ENCODE results near the gene CSMD2.
A peak's percentile ranks its signal among the peaks of the same experiment; 100 is the strongest.

Gene CSMD2

DNA sequence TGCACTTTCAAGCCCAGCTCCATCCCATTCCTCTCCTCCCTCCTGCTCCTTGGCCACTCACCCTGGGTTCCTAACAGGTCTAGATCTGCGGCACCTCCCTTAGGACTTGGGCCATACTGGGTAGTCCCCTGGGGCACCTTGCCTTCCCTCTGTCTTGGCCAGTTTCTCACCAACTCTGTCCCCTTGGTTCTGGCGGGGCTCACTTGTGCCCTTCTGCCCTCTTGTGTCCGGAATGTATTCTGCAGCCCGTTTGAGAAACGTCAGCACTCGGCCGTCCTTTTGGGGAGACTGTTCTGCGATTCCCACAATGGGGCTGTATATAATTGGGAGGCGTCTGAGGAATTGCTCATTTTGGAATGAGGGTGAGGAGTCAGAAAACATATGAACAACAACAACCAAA, 530.2 kb downstream of the CSMD2 start:
- TF ChIP-seq SIN3A (IDR thresholded peaks at IDR 0.05; ENCODE audit: borderline replicate concordance, insufficient read depth, low read length) (no peak), TAF1 (IDR thresholded peaks at IDR 0.05; ENCODE audit: borderline replicate concordance, insufficient read depth, low read length) (no peak), FOXP2 (optimal IDR thresholded peaks at IDR 0.05; ENCODE audit: borderline replicate concordance, extremely low read depth, extremely low read length, insufficient read depth) (no peak), POLR2AphosphoS5 (IDR thresholded peaks at IDR 0.05; ENCODE audit: low read depth, low read length) (no peak)
- TF ChIP-seq, protein P1, sequence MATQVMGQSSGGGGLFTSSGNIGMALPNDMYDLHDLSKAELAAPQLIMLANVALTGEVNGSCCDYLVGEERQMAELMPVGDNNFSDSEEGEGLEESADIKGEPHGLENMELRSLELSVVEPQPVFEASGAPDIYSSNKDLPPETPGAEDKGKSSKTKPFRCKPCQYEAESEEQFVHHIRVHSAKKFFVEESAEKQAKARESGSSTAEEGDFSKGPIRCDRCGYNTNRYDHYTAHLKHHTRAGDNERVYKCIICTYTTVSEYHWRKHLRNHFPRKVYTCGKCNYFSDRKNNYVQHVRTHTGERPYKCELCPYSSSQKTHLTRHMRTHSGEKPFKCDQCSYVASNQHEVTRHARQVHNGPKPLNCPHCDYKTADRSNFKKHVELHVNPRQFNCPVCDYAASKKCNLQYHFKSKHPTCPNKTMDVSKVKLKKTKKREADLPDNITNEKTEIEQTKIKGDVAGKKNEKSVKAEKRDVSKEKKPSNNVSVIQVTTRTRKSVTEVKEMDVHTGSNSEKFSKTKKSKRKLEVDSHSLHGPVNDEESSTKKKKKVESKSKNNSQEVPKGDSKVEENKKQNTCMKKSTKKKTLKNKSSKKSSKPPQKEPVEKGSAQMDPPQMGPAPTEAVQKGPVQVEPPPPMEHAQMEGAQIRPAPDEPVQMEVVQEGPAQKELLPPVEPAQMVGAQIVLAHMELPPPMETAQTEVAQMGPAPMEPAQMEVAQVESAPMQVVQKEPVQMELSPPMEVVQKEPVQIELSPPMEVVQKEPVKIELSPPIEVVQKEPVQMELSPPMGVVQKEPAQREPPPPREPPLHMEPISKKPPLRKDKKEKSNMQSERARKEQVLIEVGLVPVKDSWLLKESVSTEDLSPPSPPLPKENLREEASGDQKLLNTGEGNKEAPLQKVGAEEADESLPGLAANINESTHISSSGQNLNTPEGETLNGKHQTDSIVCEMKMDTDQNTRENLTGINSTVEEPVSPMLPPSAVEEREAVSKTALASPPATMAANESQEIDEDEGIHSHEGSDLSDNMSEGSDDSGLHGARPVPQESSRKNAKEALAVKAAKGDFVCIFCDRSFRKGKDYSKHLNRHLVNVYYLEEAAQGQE (IDR thresholded peaks at IDR 0.05; ENCODE audit: insufficient read depth in 1 of 2, low read depth in 2 of 2, low read length in 2 of 2): no peak

DNA sequence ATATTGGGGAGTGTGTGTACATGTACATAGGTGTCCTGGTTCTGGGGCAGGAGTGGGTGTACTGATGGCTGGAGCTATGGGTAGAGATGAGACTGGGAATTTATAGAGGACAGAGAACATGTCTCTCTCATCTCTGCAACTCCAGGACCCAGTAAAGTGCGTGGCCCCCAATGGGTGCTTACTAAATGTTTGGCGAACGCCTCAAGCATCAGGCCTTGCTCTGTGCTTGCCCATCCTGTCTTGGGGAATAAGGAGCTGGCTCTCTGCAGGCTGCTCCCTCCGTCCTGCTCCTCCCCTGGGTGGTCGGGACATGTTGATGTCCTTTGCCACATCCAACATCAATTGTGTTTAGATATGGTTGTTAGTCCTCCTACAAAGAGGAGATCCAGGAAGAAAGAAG, 530.9 kb downstream of the CSMD2 start:
- TF ChIP-seq FOXP2 (optimal IDR thresholded peaks at IDR 0.05; ENCODE audit: borderline replicate concordance, extremely low read depth, extremely low read length, insufficient read depth) (no peak), TAF1 (IDR thresholded peaks at IDR 0.05; ENCODE audit: borderline replicate concordance, insufficient read depth, low read length) (no peak), POLR2AphosphoS5 (IDR thresholded peaks at IDR 0.05; ENCODE audit: low read depth, low read length) (no peak), SIN3A (IDR thresholded peaks at IDR 0.05; ENCODE audit: borderline replicate concordance, insufficient read depth, low read length) (no peak)
- TF ChIP-seq, protein P1 (IDR thresholded peaks at IDR 0.05; ENCODE audit: insufficient read depth in 1 of 2, low read depth in 2 of 2, low read length in 2 of 2): no peak

DNA sequence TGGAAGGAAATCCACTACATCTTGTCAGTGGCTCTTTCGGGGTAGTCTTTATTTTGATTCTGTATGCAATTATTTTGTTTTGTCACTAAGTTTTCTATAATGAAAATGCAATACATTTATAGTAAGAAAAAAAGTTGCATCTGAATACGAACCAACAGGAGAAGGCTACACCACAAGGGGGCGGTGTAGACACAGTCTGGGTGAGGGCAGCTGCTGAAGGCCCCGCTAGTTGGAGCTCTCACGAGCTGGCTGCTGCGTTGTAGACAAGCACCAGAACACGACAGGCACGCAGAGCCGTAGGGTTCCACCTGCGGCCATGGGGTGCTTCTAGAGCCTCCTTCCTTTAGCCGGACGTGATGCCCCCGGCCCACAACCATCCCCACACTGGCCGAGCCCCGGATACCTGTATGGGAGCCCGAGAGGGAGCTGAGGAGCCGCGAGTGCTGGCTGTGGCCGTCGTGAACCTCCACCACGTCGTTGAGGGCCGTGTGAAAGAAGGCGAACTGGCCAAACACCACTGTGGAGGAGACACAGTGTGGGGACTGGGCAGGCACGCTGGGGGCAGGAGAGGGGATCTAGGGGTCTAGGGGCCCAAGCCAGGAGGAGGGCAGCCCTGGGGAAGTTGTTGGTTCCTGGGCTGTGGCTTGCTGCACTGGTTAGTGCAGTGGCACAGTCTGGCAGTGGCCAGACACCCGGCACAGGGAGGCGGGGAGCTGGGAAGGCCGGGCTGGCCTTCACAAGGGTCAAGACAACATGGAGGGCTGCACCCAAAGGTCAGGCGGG, 531.8 kb downstream of the CSMD2 start:
- TF ChIP-seq FOXP2 (optimal IDR thresholded peaks at IDR 0.05; ENCODE audit: borderline replicate concordance, extremely low read depth, extremely low read length, insufficient read depth) (peak; percentile 31), POLR2AphosphoS5 (IDR thresholded peaks at IDR 0.05; ENCODE audit: low read depth, low read length) (no peak), TAF1 (IDR thresholded peaks at IDR 0.05; ENCODE audit: borderline replicate concordance, insufficient read depth, low read length) (no peak), SIN3A (IDR thresholded peaks at IDR 0.05; ENCODE audit: borderline replicate concordance, insufficient read depth, low read length) (no peak)
- TF ChIP-seq, protein P1 (IDR thresholded peaks at IDR 0.05; ENCODE audit: insufficient read depth in 1 of 2, low read depth in 2 of 2, low read length in 2 of 2): 0 out of 4 replicates have a peak, but pooled peaks of 1 of the 2 experiments have one; percentile 8

DNA sequence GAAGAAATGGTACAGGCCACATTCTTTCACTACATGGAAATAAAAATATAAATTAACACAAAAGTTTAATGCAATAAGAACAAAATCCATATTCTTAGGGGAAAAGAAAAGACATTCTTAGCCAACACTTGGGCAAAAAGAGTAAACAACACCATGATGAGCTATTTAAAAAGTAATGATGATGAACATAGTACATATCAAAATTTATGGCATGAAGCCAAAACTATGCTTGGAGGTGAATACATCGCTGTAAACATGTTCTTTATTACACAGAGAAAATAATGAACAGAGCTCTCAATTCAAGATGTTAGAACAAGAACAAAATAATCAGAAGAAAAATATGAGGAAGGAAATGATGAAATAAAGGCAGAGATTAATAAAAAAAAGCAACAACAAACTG, 534.3 kb downstream of the CSMD2 start:
- TF ChIP-seq FOXP2 (optimal IDR thresholded peaks at IDR 0.05; ENCODE audit: borderline replicate concordance, extremely low read depth, extremely low read length, insufficient read depth) (no peak), SIN3A (IDR thresholded peaks at IDR 0.05; ENCODE audit: borderline replicate concordance, insufficient read depth, low read length) (no peak), TAF1 (IDR thresholded peaks at IDR 0.05; ENCODE audit: borderline replicate concordance, insufficient read depth, low read length) (no peak), POLR2AphosphoS5 (IDR thresholded peaks at IDR 0.05; ENCODE audit: low read depth, low read length) (no peak)
- TF ChIP-seq, protein P1 (IDR thresholded peaks at IDR 0.05; ENCODE audit: insufficient read depth in 1 of 2, low read depth in 2 of 2, low read length in 2 of 2): no peak

Data from PFSK-1 (cell line).